GM06990 (cell line): Measurements from ENCODE around the gene SGIP1.

ENCODE experiments used
- DNase-seq: peaks from one replicate; pipeline ENCODE4 v3.0.0-alpha.2; 2011; ENCODE audit not compliant: insufficient read length; ENCODE audit errors: extremely low read depth
- H3K27me3 ChIP-seq: replicated peaks from 2 replicates; pipeline ENCODE4 v1.6.0; 2011; ENCODE audit warnings: low read length; ENCODE audit not compliant: control insufficient read depth, insufficient read depth
- H3K36me3 ChIP-seq: 2 replicates; pipeline ENCODE4 v1.5.1; 2011; ENCODE audit warnings: low read length; ENCODE audit not compliant: control insufficient read depth, insufficient read depth
- H3K4me3 ChIP-seq: replicated peaks from 2 replicates; pipeline ENCODE4 v1.5.1; 2011; ENCODE audit warnings: low read depth, mild to moderate bottlenecking, control low read depth, low read length
- CTCF ChIP-seq: IDR thresholded peaks from 2 replicates; pipeline ENCODE4 v1.5.1; 2011; ENCODE audit warnings: low read length, control low read depth, mild to moderate bottlenecking, inconsistent platforms; ENCODE audit not compliant: insufficient read depth, poor library complexity, severe bottlenecking

SGIP1 gene

GRCh38 chr1:66523562-66523961, 10.4 kb upstream of the SGIP1 start:
- no peaks in the 10 kb centered on the region for H3K27me3 ChIP-seq
- H3K36me3 ChIP-seq = no peaks in the 10 kb centered on the region
- no peak for DNase-seq
- no peak overlapping the region for H3K4me3 ChIP-seq
- TF ChIP-seq CTCF = no peak

- no peak for TF ChIP-seq CTCF
- no peaks in the 10 kb centered on the region for H3K36me3 ChIP-seq
- no peak overlapping the region for H3K4me3 ChIP-seq
- no peak for DNase-seq
- no peaks in the 10 kb centered on the region for H3K27me3 ChIP-seq
These were observed 8.9 kb upstream of the SGIP1 start for GRCh38 chr1:66525086-66525485.

- Histone ChIP-seq H3K4me3 (no peak overlapping the region), H3K36me3 (no peaks in the 10 kb centered on the region), H3K27me3 (no peaks in the 10 kb centered on the region)
- no peak for DNase-seq
- no peak for TF ChIP-seq CTCF
These were observed 7.9 kb upstream of the SGIP1 start for GRCh38 chr1:66526036-66526435.

GRCh38 chr1:66526991-66527390, 7.0 kb upstream of the SGIP1 start:
- Histone ChIP-seq H3K27me3 (no peaks in the 10 kb centered on the region; the same call in 1 of the 2 replicates), H3K4me3 (no peak overlapping the region), H3K36me3 (no peaks in the 10 kb centered on the region)
- no peak for TF ChIP-seq CTCF
- DNase-seq = no peak

GRCh38 chr1:66527686-66528085, 6.3 kb upstream of the SGIP1 start:
- DNase-seq = no peak
- H3K36me3 ChIP-seq = no peaks in the 10 kb centered on the region
- no peaks in the 10 kb centered on the region; the same call in none of the 2 replicates for H3K27me3 ChIP-seq
- no peak for TF ChIP-seq CTCF
- no peak overlapping the region for H3K4me3 ChIP-seq

GRCh38 chr1:66528580-66528979, 5.4 kb upstream of the SGIP1 start:
- no peak overlapping the region for H3K4me3 ChIP-seq
- H3K27me3 ChIP-seq = no peaks in the 10 kb centered on the region; the same call in none of the 2 replicates
- H3K36me3 ChIP-seq = no peaks in the 10 kb centered on the region
- no peak for DNase-seq
- no peak for TF ChIP-seq CTCF
